Jurkat, Clone E6-1 (cell line): ENCODE data around the gene NEXMIF.
A peak's percentile ranks its signal among the peaks of the same experiment; 100 is the strongest.
"Not testable (repeated sequence)": the region's sequence is repeated elsewhere in the genome, so short reads cannot be mapped to it uniquely, and the experiment has no call there.

Source experiments
- DNase-seq: peaks from one replicate; pipeline ENCODE4 v3.0.0-alpha.2; 2011; ENCODE audit warnings: low read depth, low spot score
- H3K4me3 ChIP-seq: 2 replicates; pipeline ENCODE4 v1.5.1; 2011; ENCODE audit warnings: mild to moderate bottlenecking, low read length, control low read depth, moderate library complexity

NEXMIF gene

GRCh38 chrX:74804574-74804973 is 120.7 kb downstream of the NEXMIF start:
- H3K4me3 ChIP-seq, result no peak overlapping the region
- no peak for DNase-seq

- H3K4me3 ChIP-seq, result no peak overlapping the region
- DNase-seq, result no peak
These were observed 125.2 kb downstream of the NEXMIF start for GRCh38 chrX:74800062-74800461.

- H3K4me3 ChIP-seq, result no peak overlapping the region
- DNase-seq, result no peak
These were observed 127.8 kb downstream of the NEXMIF start for GRCh38 chrX:74797338-74797887.

GRCh38 chrX:74788545-74789086 is 136.6 kb downstream of the NEXMIF start:
- no peak for DNase-seq
- H3K4me3 ChIP-seq, result no peak overlapping the region

GRCh38 chrX:74784629-74785028 is 140.6 kb downstream of the NEXMIF start:
- no peak overlapping the region for H3K4me3 ChIP-seq
- no peak for DNase-seq

GRCh38 chrX:74781507-74782034 is 143.7 kb downstream of the NEXMIF start:
- H3K4me3 ChIP-seq, result no peak overlapping the region
- DNase-seq, result peak; percentile 7

- no peak overlapping the region for H3K4me3 ChIP-seq
- DNase-seq, result peak; percentile 18
These were observed 146.1 kb downstream of the NEXMIF start for GRCh38 chrX:74779175-74779574.

- no peak overlapping the region for H3K4me3 ChIP-seq
- no peak for DNase-seq
These were observed 150.3 kb downstream of the NEXMIF start for GRCh38 chrX:74774988-74775387.

GRCh38 chrX:74736450-74736849 is 188.8 kb downstream of the NEXMIF start:
- no peak for DNase-seq
- H3K4me3 ChIP-seq, result no peak overlapping the region

- H3K4me3 ChIP-seq, result no peak overlapping the region
These were observed 220.0 kb downstream of the NEXMIF start for GRCh38 chrX:74705269-74705668.

GRCh38 chrX:74701343-74701742 is 223.9 kb downstream of the NEXMIF start:
- H3K4me3 ChIP-seq, DNase-seq: not testable (repeated sequence)

More at GRCh38 chrX:74705269-74705668, 220.0 kb downstream of the NEXMIF start:
- no peak for DNase-seq

- DNase-seq, result no peak
- no peak overlapping the region for H3K4me3 ChIP-seq
These were observed 240.8 kb downstream of the NEXMIF start for GRCh38 chrX:74684466-74684865.
